ENCODE results near the gene TRAF1.

Gene TRAF1

DNA sequence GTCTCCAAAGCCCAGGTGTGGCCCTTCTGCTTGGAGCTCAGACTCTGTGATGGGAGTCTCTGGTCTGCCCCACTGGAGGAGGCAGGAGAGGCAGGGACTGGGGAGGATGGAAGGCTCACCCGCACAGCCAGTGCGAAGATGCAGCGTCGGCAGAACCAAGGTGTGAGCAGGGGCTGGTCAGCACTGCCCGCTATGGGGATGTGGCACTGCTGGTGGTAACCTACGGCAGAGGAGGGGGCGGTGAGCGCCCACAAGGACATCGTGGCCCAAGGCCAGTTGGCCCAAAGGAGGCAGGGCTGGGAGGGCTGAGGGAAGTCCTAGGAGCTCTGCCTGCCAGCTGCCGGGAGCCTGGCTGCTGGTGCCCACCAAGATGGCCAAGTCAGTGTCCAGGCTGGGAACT, 56.9 kb downstream of the TRAF1 start:
- H4K8ac ChIP-seq (ENCODE audit: low read depth, low read length), result no peak overlapping the region
- H3K18ac ChIP-seq (ENCODE audit: low read length), result no peak overlapping the region
- no peak for DNase-seq
- H4K5ac ChIP-seq (ENCODE audit: low read length), result no peak overlapping the region
- peaks cover 9% of the 10 kb centered on the region for H3K4me1 ChIP-seq (ENCODE audit: control insufficient read depth, low read depth, low read length)
- H3K79me1 ChIP-seq (ENCODE audit: low read length), result no peaks in the 10 kb centered on the region
- H3K4ac ChIP-seq (ENCODE audit: low read depth, low read length), result no peak overlapping the region
- H3K9ac ChIP-seq (ENCODE audit: low read length), result no peak overlapping the region
- no peaks in the 10 kb centered on the region for H3K27me3 ChIP-seq (ENCODE audit: insufficient read depth, low read length, poor library complexity)
- no peak overlapping the region for H2AK5ac ChIP-seq (ENCODE audit: low read length)
- H3K36me3 ChIP-seq (ENCODE audit: control insufficient read depth, insufficient read depth, low read length), result no peaks in the 10 kb centered on the region
- H3K4me2 ChIP-seq (ENCODE audit: low read length), result no peak overlapping the region
- no peak overlapping the region for H3K4me3 ChIP-seq (ENCODE audit: low read length)
- no peak overlapping the region for H2BK15ac ChIP-seq (replicated peaks; ENCODE audit: low read depth)
- no peak overlapping the region for H2BK5ac ChIP-seq (ENCODE audit: low read length)
- no peak overlapping the region for H3K56ac ChIP-seq (ENCODE audit: low read length)
- no peak overlapping the region for H3K27ac ChIP-seq (ENCODE audit: low read depth, low read length)
- H3K79me2 ChIP-seq (ENCODE audit: control insufficient read depth, insufficient read depth, low read length), result no peaks in the 10 kb centered on the region
- WGBS (ENCODE audit: extremely low coverage, insufficient coverage, low lambda C conversion rate), result no CpG with 5 or more reads among the region's 10 CpGs
- H3K23ac ChIP-seq (ENCODE audit: low read length), result no peak overlapping the region
- no peak overlapping the region for H2BK120ac ChIP-seq (ENCODE audit: low read depth, low read length)

GRCh38 chr9:120869360-120869687, 57.3 kb downstream of the TRAF1 start:
- H2AK5ac ChIP-seq (ENCODE audit: low read length), result no peak overlapping the region
- WGBS (ENCODE audit: extremely low coverage, insufficient coverage, low lambda C conversion rate), result no CpG with 5 or more reads among the region's 10 CpGs
- DNase-seq, result no peak
- H4K8ac ChIP-seq (ENCODE audit: low read depth, low read length), result no peak overlapping the region
- no peak overlapping the region for H3K18ac ChIP-seq (ENCODE audit: low read length)
- H3K4me1 ChIP-seq (ENCODE audit: control insufficient read depth, low read depth, low read length), result peaks cover 9% of the 10 kb centered on the region
- H3K36me3 ChIP-seq (ENCODE audit: control insufficient read depth, insufficient read depth, low read length), result no peaks in the 10 kb centered on the region
- H2BK5ac ChIP-seq (ENCODE audit: low read length), result no peak overlapping the region
- no peaks in the 10 kb centered on the region for H3K27me3 ChIP-seq (ENCODE audit: insufficient read depth, low read length, poor library complexity)
- H3K4me3 ChIP-seq (ENCODE audit: low read length), result peak overlapping the region; percentile 72
- H3K23ac ChIP-seq (ENCODE audit: low read length), result peak overlapping the region; percentile 89
- H3K79me1 ChIP-seq (ENCODE audit: low read length), result no peaks in the 10 kb centered on the region
- H3K9ac ChIP-seq (ENCODE audit: low read length), result peak overlapping the region; percentile 82
- H3K27ac ChIP-seq (ENCODE audit: low read depth, low read length), result no peak overlapping the region
- no peak overlapping the region for H4K5ac ChIP-seq (ENCODE audit: low read length)
- no peaks in the 10 kb centered on the region for H3K79me2 ChIP-seq (ENCODE audit: control insufficient read depth, insufficient read depth, low read length)
- no peak overlapping the region for H2BK15ac ChIP-seq (replicated peaks; ENCODE audit: low read depth)
- H3K4ac ChIP-seq (ENCODE audit: low read depth, low read length), result no peak overlapping the region
- no peak overlapping the region for H2BK120ac ChIP-seq (ENCODE audit: low read depth, low read length)
- peak overlapping the region; percentile 81 for H3K4me2 ChIP-seq (ENCODE audit: low read length)
- peak overlapping the region; percentile 99 for H3K56ac ChIP-seq (ENCODE audit: low read length)

- Histone ChIP-seq H2AK5ac (ENCODE audit: low read length) (no peak overlapping the region), H3K56ac (ENCODE audit: low read length) (peak overlapping the region; percentile 99), H3K4me3 (ENCODE audit: low read length) (peak overlapping the region; percentile 72), H3K23ac (ENCODE audit: low read length) (peak overlapping the region; percentile 89), H2BK5ac (ENCODE audit: low read length) (no peak overlapping the region), H3K36me3 (ENCODE audit: control insufficient read depth, insufficient read depth, low read length) (no peaks in the 10 kb centered on the region), H2BK120ac (ENCODE audit: low read depth, low read length) (no peak overlapping the region), H3K27ac (ENCODE audit: low read depth, low read length) (no peak overlapping the region), H3K9ac (ENCODE audit: low read length) (peak overlapping the region; percentile 82), H3K79me2 (ENCODE audit: control insufficient read depth, insufficient read depth, low read length) (no peaks in the 10 kb centered on the region), H3K4ac (ENCODE audit: low read depth, low read length) (no peak overlapping the region), H4K5ac (ENCODE audit: low read length) (no peak overlapping the region), H3K79me1 (ENCODE audit: low read length) (no peaks in the 10 kb centered on the region), H3K18ac (ENCODE audit: low read length) (no peak overlapping the region), H3K4me1 (ENCODE audit: control insufficient read depth, low read depth, low read length) (peaks cover 9% of the 10 kb centered on the region), H3K27me3 (ENCODE audit: insufficient read depth, low read length, poor library complexity) (no peaks in the 10 kb centered on the region), H3K4me2 (ENCODE audit: low read length) (peak overlapping the region; percentile 81), H2BK15ac (replicated peaks; ENCODE audit: low read depth) (no peak overlapping the region), H4K8ac (ENCODE audit: low read depth, low read length) (no peak overlapping the region)
- DNase-seq, result peak; percentile 99
- WGBS (ENCODE audit: extremely low coverage, insufficient coverage, low lambda C conversion rate), result no CpG with 5 or more reads among the region's 52 CpGs
These were observed 57.8 kb downstream of the TRAF1 start for GRCh38 chr9:120868676-120869359.

GRCh38 chr9:120868339-120868675, 58.3 kb downstream of the TRAF1 start:
- Histone ChIP-seq H3K4me1 (ENCODE audit: control insufficient read depth, low read depth, low read length) (peaks cover 6% of the 10 kb centered on the region), H2BK15ac (replicated peaks; ENCODE audit: low read depth) (no peak overlapping the region), H2BK5ac (ENCODE audit: low read length) (no peak overlapping the region), H3K4me2 (ENCODE audit: low read length) (peak overlapping the region; percentile 37), H2BK120ac (ENCODE audit: low read depth, low read length) (no peak overlapping the region), H3K18ac (ENCODE audit: low read length) (no peak overlapping the region), H4K5ac (ENCODE audit: low read length) (peak overlapping the region; percentile 47), H3K36me3 (ENCODE audit: control insufficient read depth, insufficient read depth, low read length) (no peaks in the 10 kb centered on the region), H3K9ac (ENCODE audit: low read length) (peak overlapping the region; percentile 60), H3K4me3 (ENCODE audit: low read length) (no peak overlapping the region), H3K79me1 (ENCODE audit: low read length) (no peaks in the 10 kb centered on the region), H3K4ac (ENCODE audit: low read depth, low read length) (no peak overlapping the region), H3K27me3 (ENCODE audit: insufficient read depth, low read length, poor library complexity) (no peaks in the 10 kb centered on the region), H3K23ac (ENCODE audit: low read length) (no peak overlapping the region), H4K8ac (ENCODE audit: low read depth, low read length) (no peak overlapping the region), H3K56ac (ENCODE audit: low read length) (peak overlapping the region; percentile 66), H3K27ac (ENCODE audit: low read depth, low read length) (no peak overlapping the region), H3K79me2 (ENCODE audit: control insufficient read depth, insufficient read depth, low read length) (no peaks in the 10 kb centered on the region), H2AK5ac (ENCODE audit: low read length) (peak overlapping the region; percentile 3)
- no CpG with 5 or more reads among the region's 11 CpGs for WGBS (ENCODE audit: extremely low coverage, insufficient coverage, low lambda C conversion rate)
- DNase-seq, result no peak

DNA sequence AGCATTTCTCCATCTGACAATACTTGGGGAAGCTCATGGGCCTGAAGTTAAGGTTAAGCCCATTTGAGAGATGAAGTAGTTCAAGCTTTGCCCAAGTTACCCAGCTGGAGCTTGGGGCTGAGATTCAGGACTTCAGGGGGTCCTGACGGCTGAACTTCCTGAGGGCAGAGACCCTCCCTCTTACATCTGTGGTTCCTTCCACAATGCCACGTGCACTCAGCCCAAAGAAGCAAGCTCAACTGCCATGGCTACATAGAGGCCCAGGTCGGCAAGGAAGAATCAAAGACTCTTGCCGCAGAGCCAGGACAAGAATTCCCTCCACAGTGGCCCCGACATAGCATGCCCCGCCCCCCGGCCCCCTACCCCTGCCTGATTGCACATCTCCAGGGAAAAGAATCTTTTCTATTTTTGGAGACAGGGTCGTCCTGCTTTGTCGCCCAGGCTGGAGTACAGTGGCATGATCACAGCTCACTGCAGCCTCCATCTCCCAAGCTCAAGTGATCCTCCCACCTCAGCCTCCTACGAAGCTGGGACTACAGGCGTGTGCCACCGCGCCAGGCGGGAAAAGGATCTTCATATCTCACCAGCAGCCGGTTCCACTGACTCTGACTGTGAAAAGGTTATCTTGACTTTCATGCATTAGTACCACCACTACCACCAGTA, 58.8 kb downstream of the TRAF1 start:
- H3K9ac ChIP-seq (ENCODE audit: low read length), result peak overlapping the region; percentile 60
- H3K79me2 ChIP-seq (ENCODE audit: control insufficient read depth, insufficient read depth, low read length), result no peaks in the 10 kb centered on the region
- no peaks in the 10 kb centered on the region for H3K79me1 ChIP-seq (ENCODE audit: low read length)
- H2BK5ac ChIP-seq (ENCODE audit: low read length), result no peak overlapping the region
- WGBS (ENCODE audit: extremely low coverage, insufficient coverage, low lambda C conversion rate), result no CpG with 5 or more reads among the region's 15 CpGs
- no peak for DNase-seq
- H2BK120ac ChIP-seq (ENCODE audit: low read depth, low read length), result no peak overlapping the region
- H3K36me3 ChIP-seq (ENCODE audit: control insufficient read depth, insufficient read depth, low read length), result no peaks in the 10 kb centered on the region
- no peak overlapping the region for H3K18ac ChIP-seq (ENCODE audit: low read length)
- peak overlapping the region; percentile 66 for H3K56ac ChIP-seq (ENCODE audit: low read length)
- H3K27me3 ChIP-seq (ENCODE audit: insufficient read depth, low read length, poor library complexity), result no peaks in the 10 kb centered on the region
- H3K4me1 ChIP-seq (ENCODE audit: control insufficient read depth, low read depth, low read length), result peaks cover 3% of the 10 kb centered on the region
- peak overlapping the region; percentile 37 for H3K4me2 ChIP-seq (ENCODE audit: low read length)
- no peak overlapping the region for H3K27ac ChIP-seq (ENCODE audit: low read depth, low read length)
- H4K8ac ChIP-seq (ENCODE audit: low read depth, low read length), result no peak overlapping the region
- H3K4me3 ChIP-seq (ENCODE audit: low read length), result no peak overlapping the region
- H2BK15ac ChIP-seq (replicated peaks; ENCODE audit: low read depth), result no peak overlapping the region
- peak overlapping the region; percentile 3 for H2AK5ac ChIP-seq (ENCODE audit: low read length)
- H3K4ac ChIP-seq (ENCODE audit: low read depth, low read length), result no peak overlapping the region
- H3K23ac ChIP-seq (ENCODE audit: low read length), result no peak overlapping the region
- H4K5ac ChIP-seq (ENCODE audit: low read length), result no peak overlapping the region

DNA sequence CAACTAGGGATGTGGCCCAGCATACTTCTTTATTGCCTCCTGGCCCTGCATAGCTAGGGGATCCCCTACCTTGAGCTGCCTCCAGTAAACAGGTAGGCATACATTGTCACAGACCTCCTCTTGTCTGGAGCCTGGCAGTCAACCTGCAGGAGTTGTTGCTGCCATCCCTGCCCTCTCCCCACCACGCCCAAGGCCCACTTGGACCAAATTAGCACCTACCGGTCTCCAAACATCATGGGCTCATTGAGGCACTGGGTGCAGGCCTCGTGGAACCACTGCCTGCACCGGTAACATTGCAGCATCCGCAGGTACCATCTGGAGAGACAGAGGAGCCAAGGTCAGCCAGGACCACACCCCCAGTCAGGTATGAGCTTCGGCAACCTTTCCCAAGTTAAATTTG, 59.9 kb downstream of the TRAF1 start:
- Histone ChIP-seq H3K27me3 (ENCODE audit: insufficient read depth, low read length, poor library complexity) (no peaks in the 10 kb centered on the region), H3K4me1 (ENCODE audit: control insufficient read depth, low read depth, low read length) (peaks cover 3% of the 10 kb centered on the region), H3K4ac (ENCODE audit: low read depth, low read length) (no peak overlapping the region), H3K9ac (ENCODE audit: low read length) (no peak overlapping the region), H4K5ac (ENCODE audit: low read length) (no peak overlapping the region), H4K8ac (ENCODE audit: low read depth, low read length) (no peak overlapping the region), H3K79me2 (ENCODE audit: control insufficient read depth, insufficient read depth, low read length) (no peaks in the 10 kb centered on the region), H2BK5ac (ENCODE audit: low read length) (no peak overlapping the region), H2AK5ac (ENCODE audit: low read length) (no peak overlapping the region), H2BK120ac (ENCODE audit: low read depth, low read length) (no peak overlapping the region), H3K36me3 (ENCODE audit: control insufficient read depth, insufficient read depth, low read length) (no peaks in the 10 kb centered on the region), H3K23ac (ENCODE audit: low read length) (no peak overlapping the region), H3K27ac (ENCODE audit: low read depth, low read length) (no peak overlapping the region), H3K4me3 (ENCODE audit: low read length) (no peak overlapping the region), H3K79me1 (ENCODE audit: low read length) (no peaks in the 10 kb centered on the region), H3K18ac (ENCODE audit: low read length) (no peak overlapping the region), H3K4me2 (ENCODE audit: low read length) (no peak overlapping the region), H2BK15ac (replicated peaks; ENCODE audit: low read depth) (no peak overlapping the region), H3K56ac (ENCODE audit: low read length) (no peak overlapping the region)
- no peak for DNase-seq
- WGBS (ENCODE audit: extremely low coverage, insufficient coverage, low lambda C conversion rate), result no CpG with 5 or more reads among the region's 6 CpGs
